ENCODE results near the gene CRTC3. TPM values are rescaled to one million over a fixed set of nuclear protein-coding genes. Genes with fewer than 3 reads are reported as not detected.

The CRTC3 gene
- total RNA-seq, 1 donor from 2014 or later = 21.4 TPM

GRCh38 chr15:90623854-90624253, 94.1 kb downstream of the CRTC3 start:
- Mint-ChIP-seq H3K27ac (ENCODE audit: unreplicated experiment) (no peak overlapping the region), H3K4me1 (ENCODE audit: low read depth, unreplicated experiment) (no peaks in the 10 kb centered on the region), H3K4me3 (ENCODE audit: unreplicated experiment) (no peak overlapping the region), H3K27me3 (ENCODE audit: low read depth, unreplicated experiment) (no peaks in the 10 kb centered on the region), H3K9me3 (ENCODE audit: unreplicated experiment) (no peaks in the 10 kb centered on the region), H3K36me3 (ENCODE audit: low read depth, unreplicated experiment) (peaks cover 12% of the 10 kb centered on the region)
- Histone ChIP-seq H2AFZ (ENCODE audit: low read depth, low read length) (no peak overlapping the region), H3K27me3 (ENCODE audit: insufficient read depth, low read length) (no peaks in the 10 kb centered on the region), H3K4me1 (ENCODE audit: insufficient read depth, low read length) (no peaks in the 10 kb centered on the region), H3K9me3 (ENCODE audit: insufficient read depth, low read depth, low read length) (no peaks in the 10 kb centered on the region), H3K36me3 (ENCODE audit: insufficient read depth, low read length) (peaks cover 6% of the 10 kb centered on the region), H3K9ac (ENCODE audit: low read length) (no peak overlapping the region), H3K4me2 (ENCODE audit: low read length) (no peak overlapping the region), H3K27ac (ENCODE audit: low read depth, low read length) (no peak overlapping the region), H4K20me1 (ENCODE audit: insufficient read depth, low read length) (no peaks in the 10 kb centered on the region), H3K79me2 (ENCODE audit: insufficient read depth, low read length) (no peaks in the 10 kb centered on the region), H3K4me3 (ENCODE audit: insufficient read depth, low read depth, low read length) (no peak overlapping the region)
- DNase-seq (ENCODE audit: low read depth) (no peak), FAIRE-seq (no peak)
- TF ChIP-seq, protein P1, sequence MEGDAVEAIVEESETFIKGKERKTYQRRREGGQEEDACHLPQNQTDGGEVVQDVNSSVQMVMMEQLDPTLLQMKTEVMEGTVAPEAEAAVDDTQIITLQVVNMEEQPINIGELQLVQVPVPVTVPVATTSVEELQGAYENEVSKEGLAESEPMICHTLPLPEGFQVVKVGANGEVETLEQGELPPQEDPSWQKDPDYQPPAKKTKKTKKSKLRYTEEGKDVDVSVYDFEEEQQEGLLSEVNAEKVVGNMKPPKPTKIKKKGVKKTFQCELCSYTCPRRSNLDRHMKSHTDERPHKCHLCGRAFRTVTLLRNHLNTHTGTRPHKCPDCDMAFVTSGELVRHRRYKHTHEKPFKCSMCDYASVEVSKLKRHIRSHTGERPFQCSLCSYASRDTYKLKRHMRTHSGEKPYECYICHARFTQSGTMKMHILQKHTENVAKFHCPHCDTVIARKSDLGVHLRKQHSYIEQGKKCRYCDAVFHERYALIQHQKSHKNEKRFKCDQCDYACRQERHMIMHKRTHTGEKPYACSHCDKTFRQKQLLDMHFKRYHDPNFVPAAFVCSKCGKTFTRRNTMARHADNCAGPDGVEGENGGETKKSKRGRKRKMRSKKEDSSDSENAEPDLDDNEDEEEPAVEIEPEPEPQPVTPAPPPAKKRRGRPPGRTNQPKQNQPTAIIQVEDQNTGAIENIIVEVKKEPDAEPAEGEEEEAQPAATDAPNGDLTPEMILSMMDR (IDR thresholded peaks at IDR 0.05; ENCODE audit: insufficient read depth, low read depth, low read length) = no peak
- no peak for TF ChIP-seq EZH2 (IDR thresholded peaks at IDR 0.05; ENCODE audit: insufficient read depth, low read length)

GRCh38 chr15:90624278-90624981, 94.7 kb downstream of the CRTC3 start:
- Mint-ChIP-seq H3K36me3 (ENCODE audit: low read depth, unreplicated experiment) (peaks cover 17% of the 10 kb centered on the region), H3K27me3 (ENCODE audit: low read depth, unreplicated experiment) (no peaks in the 10 kb centered on the region), H3K9me3 (ENCODE audit: unreplicated experiment) (no peaks in the 10 kb centered on the region), H3K4me1 (ENCODE audit: low read depth, unreplicated experiment) (no peaks in the 10 kb centered on the region), H3K4me3 (ENCODE audit: unreplicated experiment) (no peak overlapping the region), H3K27ac (ENCODE audit: unreplicated experiment) (no peak overlapping the region)
- Histone ChIP-seq H3K4me1 (ENCODE audit: insufficient read depth, low read length) (no peaks in the 10 kb centered on the region), H3K9me3 (ENCODE audit: insufficient read depth, low read depth, low read length) (no peaks in the 10 kb centered on the region), H4K20me1 (ENCODE audit: insufficient read depth, low read length) (no peaks in the 10 kb centered on the region), H3K27me3 (ENCODE audit: insufficient read depth, low read length) (no peaks in the 10 kb centered on the region), H3K36me3 (ENCODE audit: insufficient read depth, low read length) (peaks cover 9% of the 10 kb centered on the region), H3K27ac (ENCODE audit: low read depth, low read length) (no peak overlapping the region), H3K4me3 (ENCODE audit: insufficient read depth, low read depth, low read length) (no peak overlapping the region), H3K79me2 (ENCODE audit: insufficient read depth, low read length) (no peaks in the 10 kb centered on the region), H2AFZ (ENCODE audit: low read depth, low read length) (no peak overlapping the region), H3K4me2 (ENCODE audit: low read length) (no peak overlapping the region), H3K9ac (ENCODE audit: low read length) (no peak overlapping the region)
- TF ChIP-seq, protein P1 (IDR thresholded peaks at IDR 0.05; ENCODE audit: insufficient read depth, low read depth, low read length) = no peak
- DNase-seq (ENCODE audit: low read depth) (no peak), FAIRE-seq (no peak)

DNA sequence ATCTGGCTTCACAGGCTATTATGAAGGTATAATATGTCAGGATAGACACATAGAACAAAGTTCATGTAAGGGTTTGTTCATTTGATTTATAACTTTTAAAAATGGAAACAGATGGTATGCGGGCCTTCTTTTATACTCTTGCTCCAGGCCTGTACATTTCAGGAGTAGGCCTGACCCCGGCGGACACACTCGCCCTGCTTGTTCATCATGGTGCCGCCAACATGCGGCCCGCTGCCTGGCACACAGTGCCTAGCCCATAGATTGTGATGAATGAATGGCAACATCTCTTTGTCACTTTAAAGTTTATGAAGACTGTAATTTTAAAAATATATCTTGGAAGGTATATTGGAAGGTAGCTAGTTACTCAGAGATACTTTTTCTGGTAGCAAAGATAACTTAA, 95.3 kb downstream of the CRTC3 start:
- H4K20me1 ChIP-seq (ENCODE audit: insufficient read depth, low read length) = no peaks in the 10 kb centered on the region
- no peaks in the 10 kb centered on the region for H3K9me3 Mint-ChIP-seq (ENCODE audit: unreplicated experiment)
- H3K27me3 ChIP-seq (ENCODE audit: insufficient read depth, low read length) = no peaks in the 10 kb centered on the region
- no peaks in the 10 kb centered on the region for H3K9me3 ChIP-seq (ENCODE audit: insufficient read depth, low read depth, low read length)
- H3K27ac Mint-ChIP-seq (ENCODE audit: unreplicated experiment) = no peak overlapping the region
- no peak overlapping the region for H3K4me2 ChIP-seq (ENCODE audit: low read length)
- no peak overlapping the region for H3K27ac ChIP-seq (ENCODE audit: low read depth, low read length)
- no peak overlapping the region for H3K4me3 ChIP-seq (ENCODE audit: insufficient read depth, low read depth, low read length)
- H3K36me3 ChIP-seq (ENCODE audit: insufficient read depth, low read length) = peaks cover 14% of the 10 kb centered on the region
- H3K36me3 Mint-ChIP-seq (ENCODE audit: low read depth, unreplicated experiment) = peaks cover 16% of the 10 kb centered on the region
- H3K27me3 Mint-ChIP-seq (ENCODE audit: low read depth, unreplicated experiment) = no peaks in the 10 kb centered on the region
- no peak for DNase-seq (ENCODE audit: low read depth)
- no peak overlapping the region for H2AFZ ChIP-seq (ENCODE audit: low read depth, low read length)
- no peaks in the 10 kb centered on the region for H3K4me1 Mint-ChIP-seq (ENCODE audit: low read depth, unreplicated experiment)
- no peak overlapping the region for H3K4me3 Mint-ChIP-seq (ENCODE audit: unreplicated experiment)
- H3K4me1 ChIP-seq (ENCODE audit: insufficient read depth, low read length) = no peaks in the 10 kb centered on the region
- H3K9ac ChIP-seq (ENCODE audit: low read length) = no peak overlapping the region
- FAIRE-seq = no peak
- no peaks in the 10 kb centered on the region for H3K79me2 ChIP-seq (ENCODE audit: insufficient read depth, low read length)
- TF ChIP-seq EZH2 (IDR thresholded peaks at IDR 0.05; ENCODE audit: insufficient read depth, low read length) = no peak
- TF ChIP-seq, protein P1 (IDR thresholded peaks at IDR 0.05; ENCODE audit: insufficient read depth, low read depth, low read length) = no peak
